CD4-positive, alpha-beta T cell treated with Interleukin-4 for 1 hour (primary cell): ENCODE measurements around the gene GRID1.
"Not testable (repeated sequence)": the region's sequence is repeated elsewhere in the genome, so short reads cannot be mapped to it uniquely, and the experiment has no call there.

Source experiments
- DNase-seq, 2 donors: peaks; one replicate each; pipeline ENCODE4 v3.0.0-alpha.2; 2020 to 2022

Gene GRID1

DNA sequence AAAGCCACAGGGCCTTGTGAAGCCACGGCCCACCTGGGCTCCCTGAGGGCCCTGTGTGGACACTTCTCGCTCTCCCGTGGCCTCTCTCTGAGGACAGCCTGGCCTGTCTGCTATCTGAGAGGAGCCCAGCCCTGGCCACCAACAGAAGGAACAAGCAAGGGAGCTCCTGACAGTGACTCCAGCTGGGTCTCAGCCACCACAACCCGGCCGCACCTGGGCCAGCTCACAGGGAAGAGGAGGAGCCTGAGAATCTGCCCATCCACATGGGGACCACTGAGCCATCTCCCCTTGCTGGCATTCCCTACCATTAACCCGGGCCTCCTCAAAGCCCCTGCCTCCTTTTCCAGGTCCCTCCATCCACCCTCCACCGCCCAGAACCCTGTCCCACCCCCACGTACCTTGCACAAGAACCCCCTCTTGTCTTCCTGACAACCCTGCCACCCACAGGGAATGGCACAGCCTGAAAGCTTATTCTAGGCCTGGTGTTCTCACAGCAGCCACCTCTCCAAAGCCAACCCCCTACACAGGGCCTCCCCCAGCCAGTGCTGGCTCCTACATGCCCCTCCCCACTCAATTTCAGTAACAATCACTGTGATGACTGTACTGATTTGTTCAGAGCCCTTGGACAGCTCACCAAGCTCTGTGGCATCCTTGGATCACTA, 120.2 kb downstream of the GRID1 start:
- no peak for DNase-seq

- no peak for DNase-seq
Observed at GRCh38 chr10:86245015-86245394, 121.6 kb downstream of the GRID1 start.

- no peak for DNase-seq
Observed at GRCh38 chr10:86244297-86245014, 122.1 kb downstream of the GRID1 start.

DNA sequence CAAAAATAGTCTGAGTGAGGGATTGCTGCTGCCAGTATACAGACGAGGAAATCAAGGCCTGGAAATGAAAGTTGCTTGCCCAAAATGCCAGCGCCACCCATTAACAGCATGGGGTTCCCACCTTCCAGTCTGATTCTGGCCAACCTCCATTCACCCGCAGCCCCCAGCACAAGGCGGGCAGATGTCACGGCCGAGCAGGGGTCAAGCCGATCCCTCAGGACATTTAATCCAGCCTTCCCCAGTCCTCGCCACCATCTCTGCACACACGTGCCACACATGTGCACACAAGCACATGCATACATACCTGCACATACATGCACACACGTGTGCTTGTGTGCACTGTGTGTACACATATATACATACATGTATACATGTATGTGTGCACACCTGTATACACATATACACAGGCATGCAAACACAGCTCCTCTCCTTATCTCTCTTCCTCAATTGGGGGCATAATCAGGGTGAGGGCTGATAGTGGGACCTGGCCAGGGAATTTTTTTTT, 122.9 kb downstream of the GRID1 start:
- no peak for DNase-seq

DNA sequence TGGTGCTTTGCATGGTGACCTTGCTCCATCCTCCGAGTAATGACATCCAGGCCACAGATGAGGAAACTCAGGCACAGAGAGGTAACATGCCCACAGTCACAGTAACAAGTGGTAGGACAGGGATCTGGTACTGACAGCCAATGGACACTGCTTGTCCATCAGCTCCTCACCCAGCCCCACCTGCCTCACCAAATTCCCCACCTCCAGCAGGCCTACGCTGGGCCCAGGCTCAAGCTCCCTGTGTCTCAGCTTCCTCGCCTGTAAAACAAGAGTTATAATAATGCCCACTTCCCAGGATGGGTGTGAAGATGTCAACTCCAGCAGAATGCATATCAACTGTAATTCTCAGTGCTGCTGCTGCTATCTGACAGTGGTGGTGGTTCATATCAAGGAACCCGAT, 123.8 kb downstream of the GRID1 start:
- DNase-seq = no peak

DNA sequence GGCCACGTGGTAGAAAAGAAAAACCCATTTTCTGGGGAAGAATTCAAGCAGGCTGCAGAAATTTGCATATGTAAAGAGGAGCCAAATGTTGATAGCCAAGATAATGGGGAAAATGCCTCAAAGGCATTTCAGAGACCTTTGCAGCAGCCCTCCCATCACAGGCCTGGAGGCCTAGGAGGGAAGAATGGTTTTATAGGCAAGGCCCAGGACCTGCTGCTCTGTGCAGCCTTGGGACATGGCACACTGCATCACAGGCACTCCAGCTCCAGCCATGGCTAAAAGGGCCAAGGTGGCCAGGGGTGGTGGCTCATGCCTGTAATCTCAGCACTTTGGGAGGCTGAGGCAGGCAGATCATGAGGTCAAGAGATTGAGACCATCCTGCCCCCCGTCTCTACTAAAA, 128.5 kb downstream of the GRID1 start:
- DNase-seq = not testable (repeated sequence)

DNA sequence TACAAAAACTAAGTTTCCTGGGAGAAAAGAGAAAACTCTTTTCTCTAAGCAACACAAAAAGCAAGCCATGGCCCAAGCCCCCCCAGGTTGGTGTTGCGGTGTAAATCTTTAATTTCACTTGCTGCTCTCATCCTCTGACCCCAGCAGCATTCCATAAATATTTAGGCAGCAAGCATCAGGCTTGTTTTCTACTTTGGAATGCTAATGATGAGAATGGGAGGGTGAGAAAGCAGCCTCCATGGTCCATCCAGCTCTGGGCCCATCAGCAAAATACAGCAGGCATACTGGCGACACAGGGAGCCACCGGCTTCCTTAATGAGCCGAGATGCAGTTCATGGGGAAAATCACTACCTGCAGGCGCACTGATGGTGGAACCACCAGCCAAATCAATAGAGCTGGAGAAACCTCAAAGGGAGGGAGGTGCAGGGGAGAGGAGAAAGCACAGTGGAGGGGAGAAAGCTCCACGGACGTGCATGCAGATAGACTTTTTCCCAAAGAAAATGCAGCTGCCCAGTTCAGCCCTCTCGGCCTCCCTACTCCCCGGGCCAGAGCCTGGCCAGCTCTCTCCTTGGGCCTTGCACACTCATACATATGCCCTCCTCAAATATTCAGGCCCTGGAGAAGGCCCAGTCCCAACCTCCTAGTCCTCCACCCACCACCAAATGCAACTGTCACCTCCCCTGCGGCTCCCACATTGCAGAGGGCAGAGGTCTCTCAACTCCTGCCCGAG, 131.9 kb downstream of the GRID1 start:
- no peak for DNase-seq

- no peak for DNase-seq
Observed at GRCh38 chr10:86234107-86234506, 132.5 kb downstream of the GRID1 start.

DNA sequence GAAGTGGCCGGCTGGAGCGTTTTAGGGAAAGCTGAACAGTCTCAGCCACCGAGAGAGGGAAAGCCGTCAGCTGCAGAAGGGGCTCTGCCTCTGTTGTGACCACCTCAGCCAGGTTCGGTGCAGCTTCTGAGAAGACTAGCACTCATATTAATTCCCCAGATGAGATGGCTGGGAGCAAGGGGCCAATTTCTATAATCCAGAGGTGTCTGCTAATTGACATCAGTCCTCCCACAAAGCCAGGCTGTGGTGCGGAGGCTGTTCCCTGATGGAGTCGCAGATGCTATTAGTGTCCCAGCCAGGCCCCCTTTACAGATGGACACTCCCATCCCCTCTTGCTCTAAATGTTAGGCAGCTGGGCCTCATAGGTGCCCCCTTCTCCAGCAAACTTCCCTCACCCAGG, 133.5 kb downstream of the GRID1 start:
- no peak for DNase-seq

GRCh38 chr10:86232644-86233043, 134.0 kb downstream of the GRID1 start:
- no peak for DNase-seq

DNA sequence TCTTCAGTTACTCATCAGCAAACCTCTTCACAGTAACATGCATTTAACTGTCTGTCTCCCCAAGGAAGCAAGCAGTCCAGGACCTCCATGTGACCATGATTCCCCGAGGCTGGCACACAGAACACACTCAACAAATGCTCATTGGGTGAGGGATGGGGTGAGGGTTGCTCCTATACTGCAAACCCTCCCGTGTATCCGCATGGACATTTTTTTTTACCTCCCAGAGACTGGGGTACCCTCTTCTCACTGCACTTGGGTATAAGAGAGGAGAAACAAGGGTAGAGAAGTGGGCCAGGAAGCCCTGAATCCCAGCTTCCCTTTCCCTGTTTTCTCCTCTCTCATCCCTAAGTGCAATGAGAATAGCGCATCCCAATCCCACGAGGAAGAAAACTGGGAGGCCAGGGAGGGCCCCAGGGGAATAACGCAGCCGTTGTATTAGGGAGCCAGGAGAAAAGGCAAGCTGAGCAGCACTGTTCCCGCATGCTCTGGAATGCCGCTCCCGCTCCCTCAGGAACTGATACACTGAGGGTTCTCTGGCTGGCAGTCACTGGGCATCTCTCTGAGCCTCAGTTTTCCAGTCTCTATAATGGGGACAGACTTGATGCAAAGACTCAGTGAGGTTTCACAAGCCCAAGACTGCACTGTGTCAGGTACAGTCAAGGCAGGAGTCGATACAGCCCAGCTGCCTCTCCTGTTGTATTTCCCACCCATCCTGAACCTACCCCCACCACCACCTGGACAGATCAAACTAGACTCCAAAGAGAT, 134.6 kb downstream of the GRID1 start:
- DNase-seq = no peak

- no peak for DNase-seq
Observed at GRCh38 chr10:86230557-86231180, 135.9 kb downstream of the GRID1 start.

GRCh38 chr10:86229811-86230556, 136.6 kb downstream of the GRID1 start:
- no peak for DNase-seq

- no peak for DNase-seq
Observed at GRCh38 chr10:86229376-86229775, 137.2 kb downstream of the GRID1 start.

- no peak for DNase-seq
Observed at GRCh38 chr10:86227501-86228258, 138.9 kb downstream of the GRID1 start.

DNA sequence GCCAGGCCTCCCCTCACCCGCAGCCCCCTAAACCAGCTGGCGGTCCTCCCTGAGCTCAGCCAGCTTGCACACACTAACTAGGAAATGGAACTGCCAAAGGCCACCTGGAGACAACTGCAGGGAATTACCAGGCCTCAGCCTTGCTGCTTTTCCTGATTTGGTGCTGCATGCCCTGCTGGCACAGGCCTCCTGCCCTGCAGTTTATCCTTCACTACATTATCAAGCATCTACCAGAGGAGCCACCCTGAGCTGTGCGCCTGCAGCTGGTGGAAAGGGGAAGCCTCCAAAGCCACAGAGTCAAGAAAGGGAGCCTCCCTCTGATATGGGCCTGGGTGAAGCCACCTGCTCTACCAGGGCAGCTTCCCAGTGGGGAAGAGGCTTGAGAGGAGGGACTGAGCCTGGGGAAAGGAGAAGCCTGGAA, 139.8 kb downstream of the GRID1 start:
- no peak for DNase-seq

- no peak for DNase-seq
Observed at GRCh38 chr10:86226016-86226415, 140.6 kb downstream of the GRID1 start.

DNA sequence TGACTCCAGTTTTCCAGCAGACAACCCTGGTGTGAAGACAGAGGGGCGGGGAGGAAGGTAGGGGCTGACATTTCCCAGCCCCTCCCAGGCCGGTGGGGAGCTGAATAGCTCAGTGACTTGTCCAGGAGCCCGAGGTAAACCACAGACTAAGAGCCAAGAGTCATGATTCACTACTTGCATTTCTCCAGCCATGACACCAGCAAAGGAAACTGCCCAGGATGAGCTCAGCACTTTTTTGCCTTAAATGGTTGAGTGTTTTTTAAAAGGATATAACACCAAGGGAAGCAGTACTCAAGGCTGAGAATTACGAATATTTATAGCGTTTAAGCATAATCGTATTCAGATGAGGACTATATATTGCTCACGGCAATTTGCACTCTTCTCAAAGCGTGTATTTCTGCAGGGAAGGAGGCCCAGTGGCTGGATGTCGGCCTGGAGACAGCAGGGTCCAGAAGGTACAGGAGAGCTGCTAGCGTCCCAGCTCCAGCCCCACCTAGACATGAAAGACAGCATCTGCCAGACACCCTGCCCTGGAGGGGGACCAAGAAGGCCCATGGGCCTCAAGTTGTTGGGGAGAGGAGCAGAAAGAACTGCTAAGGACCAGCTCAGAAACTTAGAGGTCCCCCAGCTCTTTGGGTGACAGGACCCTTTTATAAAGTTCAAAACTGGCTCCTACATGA, 141.4 kb downstream of the GRID1 start:
- no peak for DNase-seq

GRCh38 chr10:86224354-86225102, 142.1 kb downstream of the GRID1 start:
- DNase-seq = no peak

DNA sequence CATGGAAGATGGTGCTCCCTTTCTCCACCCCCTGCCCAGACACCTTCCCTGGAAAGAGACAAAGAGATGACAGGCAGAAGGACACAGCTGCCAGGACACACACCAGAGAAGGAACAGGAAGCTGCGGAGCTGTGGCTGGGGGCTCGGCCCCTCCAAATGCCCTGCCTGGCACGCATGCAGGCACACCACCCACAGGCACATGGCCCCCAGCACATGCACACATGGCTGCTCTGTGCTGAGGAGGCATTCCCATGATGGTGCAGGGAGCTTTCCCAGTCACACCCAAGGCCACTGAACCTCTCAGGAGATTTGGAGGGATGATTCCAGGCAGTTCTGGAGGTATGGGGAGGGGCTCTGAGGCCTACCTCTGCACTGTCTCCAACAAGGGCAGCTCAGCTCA, 143.3 kb downstream of the GRID1 start:
- no peak for DNase-seq
